Measurements from ENCODE around the gene CPT2.

CPT2 gene

GRCh38 chr1:53220171-53220961 is 23.7 kb downstream of the CPT2 start, which contains the start of gene CZIB (continued):
- no peak for TF ChIP-seq ZNF596 (tag by site-specific recombination; IDR thresholded peaks at IDR 0.05)
- no peak for TF ChIP-seq ZNF148 (tag by site-specific recombination; IDR thresholded peaks at IDR 0.05; ENCODE audit: borderline replicate concordance)
- no peak for TF ChIP-seq ZNF157 (tag by site-specific recombination; IDR thresholded peaks at IDR 0.05)
- 0 out of 2 replicates have a peak, but pooled peaks have one; percentile 33 for TF ChIP-seq ZNF18 (tag by site-specific recombination; IDR thresholded peaks at IDR 0.05)
- TF ChIP-seq ZNF266 (tag by site-specific recombination; IDR thresholded peaks at IDR 0.05; ENCODE audit: low read depth), result no peak
- peak; percentile 78 for TF ChIP-seq ZBTB21 (tag by site-specific recombination; IDR thresholded peaks at IDR 0.05)
- TF ChIP-seq ZNF138 (tag by site-specific recombination; IDR thresholded peaks at IDR 0.05; ENCODE audit: borderline replicate concordance), result no peak
- TF ChIP-seq ZNF621 (tag by site-specific recombination; IDR thresholded peaks at IDR 0.05), result no peak
- TF ChIP-seq ZNF843 (tag by site-specific recombination; IDR thresholded peaks at IDR 0.05), result peak; percentile 91
- TF ChIP-seq OVOL3 (tag by site-specific recombination; IDR thresholded peaks at IDR 0.05), result peak; percentile 89
- no peak for TF ChIP-seq ZNF274 (IDR thresholded peaks at IDR 0.05; ENCODE audit: low read length)
- no peak for TF ChIP-seq ZNF274 (tag by site-specific recombination; IDR thresholded peaks at IDR 0.05; ENCODE audit: borderline replicate concordance)
- no peak for TF ChIP-seq ZNF175 (tag by site-specific recombination; IDR thresholded peaks at IDR 0.05)
- TF ChIP-seq ZNF521 (tag by site-specific recombination; IDR thresholded peaks at IDR 0.05), result no peak
- no peak for TF ChIP-seq ZNF473 (tag by site-specific recombination; IDR thresholded peaks at IDR 0.05)
- peak; percentile 95; the same call in 1 of the 2 replicates for TF ChIP-seq ZBTB7A (tag by site-specific recombination; IDR thresholded peaks at IDR 0.05; ENCODE audit: low read depth)
- TF ChIP-seq ZNF529 (tag by site-specific recombination; IDR thresholded peaks at IDR 0.05; ENCODE audit: insufficient replicate concordance), result no peak
- TF ChIP-seq ZBTB1 (tag by site-specific recombination; IDR thresholded peaks at IDR 0.05), result no peak
- TF ChIP-seq ZNF670 (tag by site-specific recombination; IDR thresholded peaks at IDR 0.05; ENCODE audit: low read depth), result no peak
- no peak for TF ChIP-seq CTCF (tag by site-specific recombination; IDR thresholded peaks at IDR 0.05)
- TF ChIP-seq, protein P1, sequence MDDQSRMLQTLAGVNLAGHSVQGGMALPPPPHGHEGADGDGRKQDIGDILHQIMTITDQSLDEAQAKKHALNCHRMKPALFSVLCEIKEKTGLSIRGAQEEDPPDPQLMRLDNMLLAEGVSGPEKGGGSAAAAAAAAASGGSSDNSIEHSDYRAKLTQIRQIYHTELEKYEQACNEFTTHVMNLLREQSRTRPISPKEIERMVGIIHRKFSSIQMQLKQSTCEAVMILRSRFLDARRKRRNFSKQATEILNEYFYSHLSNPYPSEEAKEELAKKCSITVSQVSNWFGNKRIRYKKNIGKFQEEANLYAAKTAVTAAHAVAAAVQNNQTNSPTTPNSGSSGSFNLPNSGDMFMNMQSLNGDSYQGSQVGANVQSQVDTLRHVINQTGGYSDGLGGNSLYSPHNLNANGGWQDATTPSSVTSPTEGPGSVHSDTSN (CRISPR knock-in tag; IDR thresholded peaks at IDR 0.05), result peak; percentile 83; the same call in 1 of the 2 replicates
- peak; percentile 97 for TF ChIP-seq ZFP37 (tag by site-specific recombination; IDR thresholded peaks at IDR 0.05)
- no peak for TF ChIP-seq ZNF214 (tag by site-specific recombination; IDR thresholded peaks at IDR 0.05; ENCODE audit: borderline replicate concordance)
- no peak for TF ChIP-seq ZNF354C (tag by site-specific recombination; IDR thresholded peaks at IDR 0.05; ENCODE audit: borderline replicate concordance, low read depth)
- TF ChIP-seq ZNF549 (tag by site-specific recombination; IDR thresholded peaks at IDR 0.05), result no peak
- TF ChIP-seq REPIN1 (tag by site-specific recombination; IDR thresholded peaks at IDR 0.05; ENCODE audit: low read depth), result peak; percentile 79; the same call in 1 of the 2 replicates
- peak; percentile 69 for TF ChIP-seq ZNF423 (tag by site-specific recombination; IDR thresholded peaks at IDR 0.05)
- no peak for TF ChIP-seq MEIS1 (CRISPR knock-in tag; IDR thresholded peaks at IDR 0.05; ENCODE audit: borderline replicate concordance)
- TF ChIP-seq ZNF530 (tag by site-specific recombination; IDR thresholded peaks at IDR 0.05; ENCODE audit: low read depth), result no peak
- TF ChIP-seq ZNF404 (tag by site-specific recombination; IDR thresholded peaks at IDR 0.05), result no peak
- TF ChIP-seq ZNF830 (tag by site-specific recombination; IDR thresholded peaks at IDR 0.05; ENCODE audit: low read depth), result no peak
- no peak for TF ChIP-seq BCL6B (tag by site-specific recombination; IDR thresholded peaks at IDR 0.05)
- TF ChIP-seq ZNF335 (tag by site-specific recombination; conservative IDR thresholded peaks at IDR 0.05), result peak; percentile 97
